T-helper 9 cell (primary cell): ENCODE data around the gene METAP2.
"Not testable (repeated sequence)": the region's sequence is repeated elsewhere in the genome, so short reads cannot be mapped to it uniquely, and the experiment has no call there.

Experiments
- DNase-seq: peaks from one replicate; pipeline ENCODE4 v3.0.0-alpha.2; 2020

METAP2 gene

DNA sequence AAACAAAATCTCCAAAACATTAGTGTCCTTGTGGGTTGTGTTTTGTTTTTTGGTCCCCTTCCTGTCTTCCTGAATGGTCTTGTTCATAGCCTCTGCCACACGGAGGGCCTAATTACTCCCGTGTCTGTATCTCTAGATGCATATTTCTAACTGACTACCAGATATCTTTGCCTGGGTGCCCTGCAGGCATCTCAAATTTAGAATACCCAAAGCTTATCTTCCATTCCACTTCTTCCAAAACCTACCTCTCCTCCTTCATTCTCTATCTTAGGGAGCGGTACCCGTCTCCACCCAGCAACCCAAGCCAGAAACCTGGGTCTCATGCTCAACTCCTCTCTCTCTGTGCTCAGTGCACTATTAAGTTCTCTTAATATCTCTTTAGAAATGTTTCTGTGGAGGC lies 10.9 kb upstream of the METAP2 start:
- no peak for DNase-seq

DNA sequence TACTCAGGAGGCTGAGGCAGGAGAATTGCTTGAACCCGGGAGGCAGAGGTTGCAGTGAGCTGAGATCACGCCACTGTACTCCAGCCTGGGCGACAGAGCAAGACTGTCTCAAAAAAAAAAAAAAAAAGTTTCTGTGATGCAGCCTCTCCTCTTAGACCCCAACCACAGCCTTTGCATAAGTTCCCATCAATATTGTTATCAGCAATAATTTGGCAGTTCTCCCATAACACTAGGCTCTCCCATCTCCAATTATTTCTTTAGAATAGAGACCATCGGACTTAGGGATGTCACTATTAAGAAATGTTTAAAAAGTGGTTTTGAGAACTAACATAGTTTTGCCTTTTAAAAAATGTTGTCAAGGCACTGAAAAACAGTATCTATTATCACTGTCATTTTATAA lies 10.2 kb upstream of the METAP2 start:
- DNase-seq, result not testable (repeated sequence)

DNA sequence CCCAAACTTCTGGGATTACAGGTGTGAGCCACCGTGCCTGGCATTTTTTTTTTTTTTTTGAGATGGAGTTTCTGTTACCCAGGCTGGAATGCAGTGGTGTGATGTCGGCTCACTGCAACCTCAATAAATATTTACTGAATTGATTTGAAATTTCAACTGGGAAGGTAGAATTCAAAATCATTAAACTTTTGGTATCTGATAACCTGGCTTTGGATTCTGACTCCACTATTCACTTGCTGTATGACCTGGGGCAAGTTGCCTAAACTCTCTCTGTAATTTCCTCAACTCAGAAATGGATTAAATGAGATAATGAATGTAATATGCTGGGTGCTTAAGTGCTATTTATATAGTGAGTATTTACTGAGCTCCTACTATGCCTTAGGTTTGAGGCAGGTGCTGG lies 8.7 kb upstream of the METAP2 start:
- DNase-seq, result no peak

DNA sequence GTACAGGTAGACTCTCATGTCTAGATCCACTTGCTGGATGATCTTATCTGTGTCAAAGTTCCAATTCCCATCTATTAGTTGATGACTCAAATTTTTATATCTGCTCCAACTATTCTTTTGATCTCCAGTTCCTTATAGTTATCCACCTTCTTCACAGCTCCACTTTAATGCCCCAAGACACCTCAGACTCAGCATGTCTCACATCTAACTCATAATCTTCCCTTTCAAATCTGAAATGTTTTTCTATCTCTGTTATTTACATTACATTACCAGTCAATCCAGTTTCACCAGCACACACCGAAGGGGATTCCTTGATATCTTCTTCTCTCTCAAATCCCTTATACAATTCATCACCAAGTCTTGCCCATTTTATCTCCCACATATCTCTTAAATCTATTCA lies 3.7 kb upstream of the METAP2 start:
- DNase-seq, result no peak

DNA sequence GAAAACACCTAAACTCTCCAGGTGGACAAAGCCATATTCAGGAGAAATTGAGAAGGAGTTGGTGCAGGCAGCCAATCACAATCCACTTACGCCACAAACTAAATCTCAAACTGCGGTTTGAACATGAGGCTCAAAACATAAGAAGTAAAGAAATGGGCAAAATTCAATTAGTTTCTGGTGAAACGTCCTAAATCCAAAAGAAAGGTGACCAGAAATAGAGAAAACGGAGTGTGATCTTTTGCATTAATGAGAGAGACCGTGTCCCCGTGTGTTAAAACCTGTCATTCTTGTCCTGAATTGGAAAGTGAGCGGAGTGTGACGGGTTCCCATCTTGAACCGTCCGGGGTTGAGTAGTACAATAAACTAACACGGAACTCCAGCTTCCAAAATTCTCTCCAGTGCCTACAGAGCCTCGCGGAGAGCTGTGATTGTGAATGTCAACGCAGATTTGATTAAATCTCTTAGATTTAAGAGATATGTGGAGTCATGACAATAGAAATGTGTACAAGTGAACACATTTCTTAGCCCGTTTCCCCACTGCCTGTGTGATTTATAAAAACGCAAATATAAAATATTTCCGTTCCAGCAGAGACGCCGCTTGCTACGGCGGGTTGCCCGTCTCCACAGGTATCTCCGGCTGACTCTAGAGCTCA lies 595 bp upstream of the METAP2 start:
- no peak for DNase-seq

DNA sequence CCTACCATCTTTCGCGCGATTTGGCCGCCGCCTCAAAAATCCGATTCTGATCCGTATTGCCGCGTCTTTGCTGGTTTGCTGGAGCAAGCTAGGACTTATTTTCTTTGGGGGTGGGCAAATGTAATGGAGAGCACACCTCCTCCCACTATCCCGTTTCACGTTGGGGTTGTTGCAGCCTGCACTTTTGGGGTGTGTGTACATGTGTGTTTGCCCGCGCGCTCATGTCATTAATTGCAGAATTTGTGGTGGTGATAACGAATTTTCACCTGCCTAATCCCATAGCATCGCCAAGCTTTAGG lies 657 bp downstream of the METAP2 start:
- DNase-seq, result no peak

DNA sequence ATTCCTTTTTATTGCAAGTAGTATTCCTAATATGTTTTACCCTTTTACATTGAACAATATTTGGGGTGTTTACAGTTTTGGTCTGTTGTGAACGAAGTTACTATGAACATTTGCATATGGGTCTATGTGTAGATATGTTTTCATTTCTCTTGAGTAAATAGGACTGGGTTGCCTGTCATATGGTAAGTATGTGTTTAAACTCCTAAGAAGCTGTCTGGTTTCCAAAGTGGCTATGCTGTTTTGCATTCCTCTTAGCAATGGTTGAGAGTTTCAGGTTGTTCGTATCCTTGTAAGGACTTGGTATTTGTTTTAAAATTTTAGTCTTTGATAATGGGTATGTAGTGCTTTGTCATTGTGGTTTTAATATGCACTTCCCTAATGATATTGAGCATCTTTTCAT lies 6.3 kb downstream of the METAP2 start:
- DNase-seq, result no peak

DNA sequence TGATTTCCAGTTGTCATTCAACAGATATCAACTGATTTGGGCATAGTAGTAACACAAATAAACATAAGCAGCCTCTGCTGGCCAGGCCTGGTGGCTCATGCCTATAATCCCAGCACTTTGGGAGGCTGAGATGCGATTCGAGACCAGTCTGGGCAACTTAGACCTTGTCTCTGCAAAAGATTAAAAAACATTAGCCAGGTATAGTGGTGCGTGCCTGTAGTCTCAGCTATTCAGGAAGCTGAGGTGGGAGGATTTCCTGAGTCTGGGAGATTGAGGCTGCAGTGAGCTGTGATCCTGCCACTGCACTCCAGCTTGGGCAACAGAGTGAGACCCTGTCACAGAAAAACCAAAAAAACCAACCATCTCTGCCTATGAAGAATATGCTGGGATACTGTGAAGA lies 7.1 kb downstream of the METAP2 start:
- no peak for DNase-seq

DNA sequence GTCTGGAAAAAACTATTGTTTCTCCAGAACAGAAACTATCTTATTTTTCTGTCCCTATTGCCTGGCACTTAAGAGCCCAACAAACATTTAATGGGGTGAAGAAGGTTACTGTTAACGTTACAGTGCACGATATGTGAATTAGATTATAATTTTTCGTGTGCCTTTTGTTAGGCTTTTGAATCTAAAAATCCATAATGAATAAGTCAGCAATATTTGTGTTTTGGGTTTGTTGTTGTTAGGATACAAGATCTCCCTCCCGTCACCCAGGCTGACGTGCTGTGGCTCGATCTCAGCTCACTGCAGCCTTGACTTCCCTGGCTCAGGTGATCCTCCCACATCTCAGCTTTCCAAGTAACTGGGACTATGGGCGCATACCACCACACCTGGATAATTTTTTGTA lies 7.9 kb downstream of the METAP2 start:
- no peak for DNase-seq

DNA sequence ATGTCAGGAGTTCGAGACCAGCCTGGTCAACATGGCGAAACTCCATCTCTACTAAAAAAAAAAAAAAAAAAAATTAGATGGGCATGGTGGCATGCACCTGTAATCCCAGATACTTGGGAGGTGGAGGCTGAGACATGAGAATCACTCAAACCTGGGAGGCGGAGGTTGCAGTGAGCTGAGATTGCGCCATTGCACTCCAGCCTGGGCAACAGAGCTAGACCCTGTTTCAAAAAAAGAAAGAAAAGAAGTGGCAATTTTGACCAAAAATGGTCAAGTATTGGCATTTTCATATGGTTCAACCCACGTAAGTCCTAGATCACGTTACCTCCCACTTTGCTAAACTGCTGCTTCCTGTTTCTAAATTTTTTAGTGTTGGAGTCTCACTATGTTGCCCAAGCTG lies 8.6 kb downstream of the METAP2 start:
- not testable (repeated sequence) for DNase-seq

DNA sequence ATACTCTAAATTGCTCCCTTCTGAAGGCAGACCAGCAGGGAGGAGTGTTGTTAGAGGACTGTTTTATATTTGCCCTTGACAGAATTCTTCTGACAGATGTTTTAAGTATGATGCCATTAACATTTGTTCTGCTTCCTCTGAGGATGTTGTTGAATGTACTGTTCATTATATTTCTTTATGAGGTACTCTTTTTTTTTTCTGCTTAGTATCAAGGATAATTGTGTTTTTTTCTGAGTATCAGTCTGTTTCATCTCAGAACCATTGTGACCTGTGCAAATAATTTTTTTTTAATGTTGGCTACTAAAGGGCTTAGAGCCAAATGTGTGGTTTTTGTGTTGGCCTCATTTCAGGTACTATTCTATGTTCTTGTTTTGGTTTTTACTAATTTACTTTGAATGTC lies 10.6 kb downstream of the METAP2 start:
- no peak for DNase-seq

DNA sequence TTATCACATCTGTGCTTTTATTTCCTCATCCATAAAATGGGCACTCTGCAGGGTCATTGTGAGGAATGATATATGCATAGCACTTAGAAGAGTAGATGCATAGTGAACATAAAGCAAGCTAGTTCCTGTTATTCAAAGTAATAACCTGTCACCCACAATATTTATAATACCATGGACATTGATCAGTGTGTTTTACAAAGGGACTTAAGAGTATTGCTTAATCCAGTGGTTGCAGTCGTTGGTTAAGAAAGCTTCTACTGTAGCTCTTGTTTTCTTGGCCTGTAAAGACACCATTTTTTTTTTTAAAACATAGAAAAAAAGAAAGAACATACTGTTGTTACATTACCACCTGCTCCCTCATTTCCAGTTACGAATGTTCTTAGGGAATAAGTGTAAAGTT lies 13.1 kb downstream of the METAP2 start:
- no peak for DNase-seq

DNA sequence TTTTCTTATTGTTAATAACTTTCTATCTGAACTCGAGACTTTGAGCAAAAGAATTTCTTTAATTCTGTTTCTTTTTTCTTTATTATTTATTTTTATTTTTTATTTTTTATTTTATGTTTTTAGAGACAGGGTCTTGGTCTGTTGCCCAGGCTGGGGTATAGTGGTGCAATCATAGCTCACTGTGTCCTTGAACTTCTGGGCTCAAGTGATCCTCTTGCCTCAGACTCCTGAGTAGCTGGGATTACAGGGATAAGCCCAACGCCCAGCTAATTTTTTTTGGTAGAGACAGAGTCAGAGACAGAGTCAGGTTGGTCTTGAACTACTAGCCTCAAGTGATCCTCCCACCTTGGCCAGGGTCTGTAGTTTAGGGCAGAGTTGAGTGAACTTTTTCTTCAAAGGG lies 18.5 kb downstream of the METAP2 start:
- DNase-seq, result no peak

DNA sequence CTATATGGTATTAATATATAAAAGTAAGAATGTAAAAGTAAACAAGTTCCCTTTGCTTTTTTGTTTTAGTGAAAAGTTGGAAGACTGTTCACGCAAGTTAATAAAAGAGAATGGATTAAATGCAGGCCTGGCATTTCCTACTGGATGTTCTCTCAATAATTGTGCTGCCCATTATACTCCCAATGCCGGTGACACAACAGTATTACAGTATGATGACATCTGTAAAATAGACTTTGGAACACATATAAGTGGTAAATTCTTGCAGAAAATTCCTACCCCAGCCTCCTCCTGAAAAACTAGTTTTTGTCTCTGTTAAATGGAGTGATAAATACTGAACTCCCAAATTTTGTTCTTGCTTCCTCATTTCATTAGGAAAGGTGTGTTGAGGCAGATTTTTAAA lies 20.9 kb downstream of the METAP2 start:
- no peak for DNase-seq

DNA sequence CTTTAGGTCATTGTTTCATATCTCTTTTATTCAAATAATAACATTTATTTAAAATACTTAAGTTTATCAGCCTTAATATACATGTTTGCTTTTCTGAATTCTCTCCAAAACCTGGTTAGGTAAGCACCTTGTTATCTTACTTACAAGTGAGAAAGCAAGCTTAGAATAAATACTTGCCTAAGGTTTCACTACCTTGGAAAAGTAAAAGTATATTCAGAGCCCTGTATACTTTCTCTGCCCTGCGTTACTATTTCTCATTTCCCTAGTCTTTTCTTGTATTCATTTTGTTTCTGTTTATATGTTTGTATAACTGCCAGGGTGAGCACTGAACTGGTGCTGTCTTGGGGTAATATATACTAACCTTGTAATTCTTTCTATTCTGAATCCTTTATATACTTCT lies 21.5 kb downstream of the METAP2 start:
- no peak for DNase-seq

DNA sequence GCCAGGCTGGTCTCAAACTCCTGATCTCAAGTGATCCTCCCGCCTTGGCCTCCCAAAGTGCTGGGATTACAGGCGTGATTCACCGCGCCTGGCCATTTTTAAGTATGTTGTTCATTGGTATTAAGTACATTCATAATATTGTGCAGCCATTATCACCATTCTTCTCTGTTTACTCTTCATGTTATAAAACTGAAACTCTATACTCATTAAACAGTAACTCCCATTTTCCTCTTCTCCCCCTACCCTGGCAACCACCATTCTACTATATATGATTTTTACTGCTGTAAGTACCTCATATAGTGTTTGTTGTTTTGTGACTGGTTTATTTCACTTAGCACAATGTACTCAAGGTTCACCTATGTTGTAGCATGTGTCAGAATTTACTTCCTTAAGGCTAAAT lies 23.1 kb downstream of the METAP2 start:
- DNase-seq, result no peak

DNA sequence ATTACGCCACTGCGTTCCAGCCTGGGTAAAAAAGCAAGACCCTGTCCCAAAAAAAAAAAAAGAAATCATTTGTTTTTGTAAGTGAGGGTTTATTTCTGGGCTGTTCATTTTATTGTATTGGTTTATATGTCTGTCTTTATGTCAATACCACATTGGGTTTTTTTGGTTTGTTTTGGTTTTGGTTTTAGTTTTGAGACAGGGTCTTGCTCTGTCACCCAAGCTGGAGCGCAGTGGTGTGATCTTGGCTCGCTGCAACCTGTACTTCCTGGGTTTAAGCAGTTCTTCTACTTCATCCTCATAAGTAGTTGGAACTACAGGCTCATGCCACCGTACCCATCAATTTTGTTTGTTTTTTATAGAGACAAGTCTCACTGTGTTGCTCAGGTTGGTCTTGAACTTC lies 25.0 kb downstream of the METAP2 start:
- no peak for DNase-seq

DNA sequence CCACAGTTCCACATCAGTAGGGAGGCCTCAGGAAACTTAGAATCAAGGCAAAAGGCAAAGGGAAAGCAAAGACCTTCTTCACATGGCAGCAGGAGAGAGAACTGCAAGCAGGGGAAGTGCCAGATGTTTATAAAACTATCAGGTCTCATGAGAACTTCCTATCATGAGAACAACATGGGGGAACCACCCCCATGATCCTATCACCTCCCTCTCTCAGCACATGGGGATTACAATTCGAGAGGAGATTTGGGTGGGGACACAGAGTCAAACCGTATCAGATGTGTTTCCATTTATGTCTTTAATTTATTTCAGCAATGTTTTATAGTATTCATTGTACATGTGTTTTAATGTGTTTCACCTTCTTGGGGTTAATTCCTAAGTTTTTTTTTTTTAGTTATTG lies 25.8 kb downstream of the METAP2 start:
- DNase-seq, result no peak

DNA sequence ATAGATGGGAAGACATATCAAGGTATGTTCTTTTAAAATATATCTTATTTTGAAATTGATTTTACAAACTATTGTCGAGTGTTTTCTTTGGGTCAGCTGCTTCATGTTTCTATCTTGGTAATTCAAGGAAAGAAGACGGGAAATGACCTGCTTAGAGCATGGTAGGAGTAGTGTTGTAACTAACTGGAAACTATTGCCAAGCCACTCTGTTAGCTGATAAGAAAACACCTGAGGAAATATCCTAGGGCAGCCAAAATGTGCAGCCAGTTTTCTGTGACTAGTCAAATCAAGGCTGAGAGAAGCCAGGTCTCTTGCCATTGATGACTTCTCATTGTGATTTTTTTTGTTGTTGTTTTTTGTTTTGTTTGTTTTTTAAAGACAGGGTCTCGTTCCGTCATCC lies 30.2 kb downstream of the METAP2 start:
- DNase-seq, result no peak

DNA sequence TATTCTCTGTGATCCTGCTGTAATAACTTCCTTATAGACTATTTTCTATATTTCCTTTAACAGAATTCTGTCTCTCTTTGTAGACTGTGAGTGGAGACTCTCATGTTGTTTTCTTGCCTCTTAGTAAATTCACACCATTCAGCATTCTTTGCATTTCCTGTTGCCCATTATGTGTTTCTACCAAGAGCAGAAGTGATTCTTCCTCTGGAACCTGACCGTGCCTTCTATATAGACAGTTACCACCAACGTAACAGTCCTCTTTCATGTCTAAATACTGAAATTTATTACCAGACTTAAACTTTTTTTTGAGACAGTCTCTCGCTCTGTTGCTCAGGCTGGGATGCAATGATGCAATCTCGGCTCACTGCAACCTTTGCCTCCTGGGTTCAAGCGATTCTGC lies 31.1 kb downstream of the METAP2 start:
- DNase-seq, result no peak

DNA sequence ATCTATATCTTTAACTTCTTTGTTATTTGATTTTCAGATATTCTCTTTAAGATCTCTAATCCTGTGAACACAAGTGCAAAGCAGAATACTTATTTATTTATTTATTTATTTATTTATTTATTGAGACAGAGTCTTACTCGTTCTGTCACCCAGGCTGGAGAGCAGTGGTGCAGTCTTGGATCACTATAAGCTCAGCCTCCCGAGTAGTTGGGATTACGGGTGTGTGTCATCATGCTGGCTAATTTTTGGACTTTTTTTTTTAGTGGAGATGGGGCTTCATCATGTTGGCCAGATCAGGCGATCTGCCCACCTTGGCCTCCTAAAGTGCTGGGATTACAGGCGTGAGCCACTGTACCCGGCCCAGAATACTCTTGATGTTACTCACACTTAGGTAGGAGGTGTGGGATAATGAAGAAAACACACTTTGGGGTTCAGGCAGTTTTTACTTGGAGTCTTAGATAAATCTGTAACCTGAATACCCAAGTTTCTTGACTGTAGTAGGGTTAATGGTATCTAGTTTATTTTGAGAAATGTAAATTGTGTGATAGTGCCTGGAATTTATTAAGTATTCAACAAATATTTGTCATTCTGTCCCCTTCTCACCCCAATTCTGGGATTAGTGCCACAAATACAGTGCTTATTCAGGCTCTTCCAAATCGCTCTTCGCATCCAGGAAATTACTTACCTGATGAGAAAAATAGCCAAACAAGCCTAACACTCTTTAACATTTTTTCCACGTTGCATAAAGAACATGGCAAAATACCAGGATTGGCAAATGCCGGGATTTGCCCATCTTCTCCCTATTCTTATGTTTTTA lies 33.0 kb downstream of the METAP2 start:
- DNase-seq, result no peak

DNA sequence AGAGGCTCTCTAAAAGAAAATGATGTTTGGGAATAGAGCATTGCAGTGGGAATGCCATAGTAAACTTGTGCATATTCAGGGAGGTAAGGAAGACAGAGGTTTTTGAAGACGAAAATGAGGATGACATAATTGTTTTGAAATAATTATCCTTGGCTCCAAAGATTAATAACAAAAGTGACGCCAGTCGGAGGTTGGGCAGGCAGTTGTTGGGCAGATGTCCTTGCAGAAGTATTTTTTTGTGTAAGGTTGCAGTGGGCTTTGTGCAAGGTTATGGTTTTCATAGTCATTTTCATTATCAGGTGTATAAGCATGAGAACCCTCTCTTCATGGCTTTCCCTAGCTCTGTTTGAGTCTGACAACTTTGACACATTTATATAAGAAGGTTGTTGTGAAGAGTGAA lies 35.3 kb downstream of the METAP2 start:
- no peak for DNase-seq

DNA sequence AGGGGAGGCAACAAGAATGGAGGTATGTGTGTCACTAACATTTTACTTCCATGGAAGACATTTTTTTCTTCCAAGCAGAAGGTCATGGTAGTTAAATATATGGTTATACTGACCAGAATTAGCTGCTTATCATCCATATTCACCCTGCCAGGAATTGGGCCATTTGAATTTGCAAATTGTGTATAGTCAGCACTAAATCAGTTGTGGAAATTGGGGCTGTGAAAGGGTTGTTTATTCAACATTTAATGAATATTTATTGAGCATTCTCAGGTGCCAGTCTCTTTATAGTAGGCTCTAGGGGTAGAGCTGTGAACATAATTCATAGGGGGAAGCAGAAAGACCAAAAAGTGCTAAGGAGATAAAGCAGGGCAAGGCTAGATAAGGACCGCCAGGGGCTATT lies 38.0 kb downstream of the METAP2 start:
- DNase-seq, result no peak

DNA sequence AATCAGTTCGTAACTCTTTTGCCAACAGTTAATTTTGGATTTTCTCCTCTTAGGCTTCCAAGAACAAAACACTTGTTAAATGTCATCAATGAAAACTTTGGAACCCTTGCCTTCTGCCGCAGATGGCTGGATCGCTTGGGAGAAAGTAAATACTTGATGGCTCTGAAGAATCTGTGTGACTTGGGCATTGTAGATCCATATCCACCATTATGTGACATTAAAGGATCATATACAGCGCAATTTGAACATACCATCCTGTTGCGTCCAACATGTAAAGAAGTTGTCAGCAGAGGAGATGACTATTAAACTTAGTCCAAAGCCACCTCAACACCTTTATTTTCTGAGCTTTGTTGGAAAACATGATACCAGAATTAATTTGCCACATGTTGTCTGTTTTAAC lies 39.6 kb downstream of the METAP2 start:
- no peak for DNase-seq

DNA sequence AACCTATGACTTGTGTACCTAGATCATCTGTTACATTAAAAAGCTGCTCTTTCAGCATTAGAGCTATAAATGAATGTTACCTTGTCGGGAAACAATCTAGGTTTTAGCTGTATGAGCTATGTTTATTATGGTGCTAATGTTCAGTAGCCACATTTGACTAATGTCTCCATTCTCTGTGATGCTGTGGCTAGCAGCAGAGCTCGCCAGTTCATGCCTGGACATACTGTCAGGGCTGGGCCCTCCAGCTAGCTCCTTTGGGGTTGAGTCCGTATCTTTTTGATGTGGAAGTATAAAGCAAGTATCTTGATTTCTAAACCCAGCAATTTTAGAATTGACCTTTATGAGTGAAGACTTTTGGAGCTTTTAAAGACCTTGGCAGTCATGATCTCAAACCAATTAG lies 41.2 kb downstream of the METAP2 start:
- DNase-seq, result no peak
